ENCODE data around the gene LBX1.

DNA sequence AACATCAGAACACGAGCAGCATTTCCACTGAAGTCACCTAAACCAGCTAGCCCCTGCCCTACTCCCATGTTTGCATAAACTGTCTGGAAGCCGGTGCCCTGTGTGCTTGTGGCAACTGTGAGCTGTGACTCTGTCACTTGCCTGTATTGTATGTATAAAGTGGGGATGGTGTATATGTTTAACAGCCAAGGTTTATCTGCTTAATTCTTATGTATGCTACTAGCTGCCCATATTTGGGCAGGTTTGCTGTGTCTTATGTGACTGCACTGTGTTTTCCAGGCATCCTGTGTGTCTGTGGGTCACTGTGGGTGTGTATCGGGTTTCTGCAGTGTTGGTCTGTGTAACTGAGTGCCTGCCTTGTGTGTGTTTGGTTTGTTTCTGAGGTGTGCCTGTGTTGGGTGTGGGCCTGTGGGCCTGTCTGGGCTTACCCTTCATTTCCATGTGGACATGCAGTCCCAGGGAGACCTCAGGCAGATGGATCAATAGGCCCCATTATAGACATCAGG, 9.3 kb downstream of the LBX1 start:
- TF ChIP-seq, protein P1, sequence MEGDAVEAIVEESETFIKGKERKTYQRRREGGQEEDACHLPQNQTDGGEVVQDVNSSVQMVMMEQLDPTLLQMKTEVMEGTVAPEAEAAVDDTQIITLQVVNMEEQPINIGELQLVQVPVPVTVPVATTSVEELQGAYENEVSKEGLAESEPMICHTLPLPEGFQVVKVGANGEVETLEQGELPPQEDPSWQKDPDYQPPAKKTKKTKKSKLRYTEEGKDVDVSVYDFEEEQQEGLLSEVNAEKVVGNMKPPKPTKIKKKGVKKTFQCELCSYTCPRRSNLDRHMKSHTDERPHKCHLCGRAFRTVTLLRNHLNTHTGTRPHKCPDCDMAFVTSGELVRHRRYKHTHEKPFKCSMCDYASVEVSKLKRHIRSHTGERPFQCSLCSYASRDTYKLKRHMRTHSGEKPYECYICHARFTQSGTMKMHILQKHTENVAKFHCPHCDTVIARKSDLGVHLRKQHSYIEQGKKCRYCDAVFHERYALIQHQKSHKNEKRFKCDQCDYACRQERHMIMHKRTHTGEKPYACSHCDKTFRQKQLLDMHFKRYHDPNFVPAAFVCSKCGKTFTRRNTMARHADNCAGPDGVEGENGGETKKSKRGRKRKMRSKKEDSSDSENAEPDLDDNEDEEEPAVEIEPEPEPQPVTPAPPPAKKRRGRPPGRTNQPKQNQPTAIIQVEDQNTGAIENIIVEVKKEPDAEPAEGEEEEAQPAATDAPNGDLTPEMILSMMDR (IDR thresholded peaks at IDR 0.05) = no peak
- TF ChIP-seq EZH2 (IDR thresholded peaks at IDR 0.05; ENCODE audit: borderline replicate concordance, insufficient read depth, low read depth, low read length, poor library complexity, severe bottlenecking) = no peak
